LNCAP (cell line): Measurements from ENCODE around the gene ATP2B2.

ENCODE experiments used
- CTCF ChIP-seq: fragments of 450-650 bp; IDR thresholded peaks from 2 replicates; pipeline ENCODE4 v1.5.1; 2017; ENCODE audit warnings: mild to moderate bottlenecking

Gene ATP2B2

DNA sequence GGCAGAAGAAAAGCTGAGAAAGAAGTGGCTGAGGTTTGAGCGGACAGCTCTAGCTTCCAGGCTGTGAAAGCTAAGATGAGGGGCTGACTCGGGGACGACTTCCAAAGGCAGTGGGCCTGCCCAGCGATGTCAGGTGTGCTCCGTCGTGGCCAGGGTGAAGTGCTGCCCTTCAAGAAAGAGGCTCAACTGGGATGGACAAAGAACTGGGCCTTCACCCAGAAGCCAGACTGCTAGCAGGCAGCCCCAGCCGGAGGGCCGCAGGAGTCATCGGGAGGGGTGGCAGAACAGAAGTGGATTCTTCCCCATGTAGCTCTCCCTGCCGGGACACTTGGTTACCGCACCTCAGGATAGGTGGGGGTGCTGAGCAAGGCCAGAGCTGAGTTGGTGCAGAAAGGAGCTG lies 171.3 kb downstream of the ATP2B2 start:
- no peak for TF ChIP-seq CTCF

DNA sequence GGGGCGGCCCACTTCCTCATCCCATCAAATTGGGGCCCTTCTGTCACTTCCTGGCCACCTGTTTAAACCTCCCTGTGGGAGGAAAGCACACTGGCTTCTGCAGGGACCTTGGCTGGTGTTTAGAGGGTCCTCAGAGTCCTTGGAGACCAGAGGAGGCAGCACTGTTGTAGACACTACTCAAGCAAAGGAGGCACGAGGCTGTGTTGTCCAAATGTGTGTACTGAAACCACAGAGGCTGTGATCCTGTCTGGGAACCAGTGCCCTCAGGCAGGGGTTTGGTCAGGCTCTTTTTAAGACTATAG lies 172.1 kb downstream of the ATP2B2 start:
- TF ChIP-seq CTCF, result no peak

DNA sequence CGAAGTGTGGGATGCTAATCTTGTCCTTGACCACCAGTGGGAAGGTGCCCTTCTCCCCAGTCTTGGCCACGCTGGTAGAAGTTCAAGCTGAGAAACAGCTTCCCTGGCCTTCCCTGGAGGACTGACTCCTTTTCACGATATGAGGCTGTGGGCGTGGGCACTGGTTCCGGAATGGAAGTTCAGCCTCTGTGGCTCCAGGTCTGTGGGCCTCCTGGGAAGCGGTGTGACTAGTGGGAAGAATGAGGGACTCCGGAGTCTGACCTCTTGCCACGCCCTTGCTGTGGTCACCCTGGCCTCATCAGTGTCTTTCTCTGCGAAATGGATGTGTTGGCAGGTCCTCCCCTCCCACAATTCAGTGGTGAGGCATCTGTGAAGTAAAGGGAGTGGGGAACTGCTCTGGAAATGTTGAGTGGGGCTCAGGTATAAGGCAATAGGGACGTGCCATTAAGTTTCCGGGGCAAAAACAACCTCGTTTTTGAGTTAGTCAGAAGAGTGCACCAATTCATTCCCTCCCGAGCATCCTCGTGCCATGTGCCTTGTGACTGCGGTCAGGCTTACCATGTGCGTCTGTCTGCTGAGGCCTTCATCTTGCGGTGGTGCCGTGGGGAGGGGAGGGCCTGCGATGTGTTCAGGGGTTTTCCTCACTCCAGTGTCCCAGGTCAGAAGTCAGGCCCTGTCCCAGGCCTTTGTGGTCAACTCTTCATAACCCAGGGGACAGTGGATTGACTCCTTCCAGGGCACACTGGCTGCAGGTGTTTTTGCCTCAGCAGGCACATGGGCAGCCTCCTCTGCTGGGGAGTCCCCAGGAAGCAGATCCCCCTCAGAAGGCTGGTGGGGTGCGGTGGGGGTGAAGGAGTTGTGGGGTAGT lies 172.7 kb downstream of the ATP2B2 start:
- TF ChIP-seq CTCF, result no peak

- no peak for TF ChIP-seq CTCF
Measured at GRCh38 chr3:10331320-10331719, 174.1 kb downstream of the ATP2B2 start.

GRCh38 chr3:10330319-10330718 lies 175.1 kb downstream of the ATP2B2 start:
- no peak for TF ChIP-seq CTCF

DNA sequence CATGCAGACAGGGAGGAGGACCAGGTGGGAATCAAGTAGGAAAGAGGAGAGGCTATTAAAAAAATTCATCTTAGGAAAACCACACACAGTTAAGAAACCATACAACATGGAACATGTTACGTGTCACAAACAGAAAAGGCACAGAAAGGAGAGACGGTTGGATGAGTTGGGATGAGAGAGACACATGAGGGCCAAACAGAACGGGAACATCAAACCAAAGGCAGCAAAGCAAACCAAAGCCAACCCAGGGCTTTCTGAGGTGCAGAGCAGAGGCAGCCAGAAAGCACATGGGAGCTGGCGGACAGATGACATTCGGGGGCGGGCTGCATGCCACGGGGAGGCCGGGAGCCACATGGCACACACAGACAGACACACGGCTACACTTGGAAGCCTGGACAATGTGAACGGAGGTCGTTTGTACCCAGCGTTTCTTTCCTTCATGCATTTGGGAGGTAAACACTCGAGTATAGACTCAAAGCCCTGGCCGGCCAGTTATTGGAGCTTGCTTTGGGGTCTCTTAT lies 175.8 kb downstream of the ATP2B2 start:
- no peak for TF ChIP-seq CTCF

GRCh38 chr3:10328460-10329071 lies 176.8 kb downstream of the ATP2B2 start:
- TF ChIP-seq CTCF, result no peak
